ENCODE measurements around the gene SARNP.
"Not testable (repeated sequence)": the region's sequence is repeated elsewhere in the genome, so short reads cannot be mapped to it uniquely, and the experiment has no call there.

Gene SARNP, protein sequence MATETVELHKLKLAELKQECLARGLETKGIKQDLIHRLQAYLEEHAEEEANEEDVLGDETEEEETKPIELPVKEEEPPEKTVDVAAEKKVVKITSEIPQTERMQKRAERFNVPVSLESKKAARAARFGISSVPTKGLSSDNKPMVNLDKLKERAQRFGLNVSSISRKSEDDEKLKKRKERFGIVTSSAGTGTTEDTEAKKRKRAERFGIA

DNA sequence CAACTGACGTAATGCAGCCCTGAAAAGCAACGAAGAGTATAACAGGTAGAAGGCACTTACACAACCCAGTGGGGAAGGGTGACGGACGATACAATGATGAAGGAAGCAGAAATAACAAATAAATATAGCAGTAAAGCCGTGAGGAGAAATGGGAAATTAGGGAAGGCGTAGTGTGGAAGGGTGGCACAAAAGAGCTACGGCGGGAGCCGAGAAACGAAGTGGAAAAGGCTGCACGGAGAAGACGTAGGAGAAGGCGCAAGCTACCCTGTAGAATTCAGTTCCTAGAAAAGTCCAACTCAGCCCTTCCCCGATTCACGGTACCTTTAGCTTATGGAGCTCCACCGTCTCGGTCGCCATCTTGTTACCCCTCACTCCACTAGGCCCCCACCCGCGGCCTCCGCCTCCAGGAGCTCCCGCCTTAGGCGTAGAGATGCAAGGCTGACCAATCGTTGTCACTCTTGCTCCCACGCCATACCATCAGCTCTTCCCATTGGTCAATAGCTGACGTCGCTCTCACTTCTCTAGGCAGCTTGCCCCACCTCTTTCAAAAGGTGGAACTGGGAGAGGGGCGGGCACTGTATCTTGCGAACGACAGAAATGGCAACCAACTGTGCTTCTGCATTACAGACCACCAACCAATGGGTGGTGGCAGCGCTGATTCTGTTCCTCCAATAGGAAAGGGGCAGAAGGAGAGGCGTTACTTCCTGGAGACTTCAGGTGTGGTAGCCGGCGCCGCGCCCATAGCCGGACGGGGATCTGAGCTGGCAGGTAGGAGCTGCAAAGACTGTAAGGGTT lies at the start of gene SARNP, which contains the start of gene ORMDL2:
TSS of gene SARNP (minus strand) at position 380 of the 795 bp plus-strand sequence. CDS start at position 357, 23 bp downstream.
TSS of gene ORMDL2 (plus strand) at position 697 of the 795 bp plus-strand sequence. CDS start 959 bp downstream, outside the sequence.
- peak; percentile 100 for DNase-seq

DNA sequence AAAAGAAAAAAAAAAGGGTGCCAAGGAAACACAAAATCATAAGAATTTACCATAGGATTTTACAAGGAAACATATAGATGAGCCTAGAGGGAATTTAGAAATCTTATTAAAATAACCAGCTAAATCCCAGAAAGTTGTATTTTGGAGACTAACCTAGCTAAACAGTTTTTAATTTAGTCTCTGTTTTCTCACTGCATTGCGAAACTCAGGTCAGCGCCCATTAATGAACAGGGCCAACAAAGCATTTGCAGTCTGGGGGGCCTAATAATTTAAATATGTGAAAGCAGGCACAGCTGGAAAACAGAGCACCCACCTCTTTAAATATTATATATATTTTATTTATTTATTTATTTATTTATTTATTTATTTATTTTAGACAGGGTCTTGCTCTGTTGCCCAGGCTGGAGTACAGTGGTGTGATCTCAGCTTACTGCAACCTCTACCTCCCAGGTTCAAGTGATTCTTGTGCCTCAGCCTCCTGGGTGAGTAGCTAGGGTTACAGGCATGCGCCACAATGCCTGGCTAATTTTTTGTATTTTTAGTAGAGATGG lies 49.0 kb upstream of the SARNP start:
- not testable (repeated sequence) for DNase-seq

DNA sequence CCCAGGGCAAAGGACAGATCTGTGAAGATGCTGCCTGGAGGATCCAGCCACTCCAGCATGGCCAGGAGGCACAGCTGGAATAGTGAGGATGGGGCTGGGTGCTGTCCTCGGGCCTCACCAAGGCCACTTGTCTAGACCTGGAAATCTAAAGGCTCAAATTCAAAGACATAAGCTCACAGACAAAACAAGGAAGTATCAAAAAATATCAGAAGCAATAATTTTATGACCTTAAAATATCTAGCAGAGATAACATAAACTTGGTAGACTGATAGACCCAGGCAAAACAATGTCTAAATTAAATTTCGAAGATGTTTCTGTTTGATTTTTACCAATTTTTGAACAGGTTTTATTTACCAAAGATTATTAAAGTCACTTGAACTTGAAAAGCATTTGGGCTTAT lies 47.8 kb upstream of the SARNP start:
- no peak for DNase-seq

DNA sequence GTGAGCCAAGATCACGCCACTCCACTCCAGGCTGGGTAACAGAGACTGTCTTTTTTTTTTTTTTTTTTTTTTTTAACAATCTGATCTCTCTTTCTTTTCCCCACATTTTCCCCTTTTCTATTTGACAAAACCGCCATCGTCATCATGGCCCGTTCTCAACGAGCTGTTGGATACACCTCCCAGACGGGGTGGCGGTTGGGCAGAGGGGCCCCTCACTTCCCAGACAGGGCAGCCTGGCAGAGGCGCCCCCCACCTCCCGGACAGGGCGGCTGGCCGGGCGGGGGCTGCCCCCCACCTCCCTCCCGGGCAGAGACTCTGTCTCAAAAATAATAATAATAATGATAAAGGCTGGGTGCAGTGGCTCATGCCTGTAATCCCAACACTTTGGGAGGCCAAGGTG lies 45.4 kb upstream of the SARNP start:
- not testable (repeated sequence) for DNase-seq

DNA sequence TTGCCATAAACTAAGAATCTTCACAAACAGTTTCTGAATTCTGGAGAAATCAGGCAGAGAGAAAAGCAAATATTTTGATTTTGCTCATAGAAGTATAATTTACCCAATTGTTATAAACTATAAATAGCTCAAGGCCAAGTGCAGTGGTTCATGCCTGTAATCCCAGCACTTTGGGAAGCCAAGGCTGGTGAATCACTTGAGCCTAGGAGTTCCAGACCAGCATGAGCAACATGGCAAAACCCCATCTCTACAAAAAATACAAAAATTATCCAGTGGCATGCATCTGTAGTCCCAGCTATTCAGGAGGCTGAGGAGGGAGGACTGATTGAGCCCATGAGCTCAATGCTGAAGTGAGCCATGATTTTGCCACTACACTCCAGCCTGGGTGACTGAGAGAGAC lies 44.8 kb upstream of the SARNP start:
- DNase-seq, result no peak

DNA sequence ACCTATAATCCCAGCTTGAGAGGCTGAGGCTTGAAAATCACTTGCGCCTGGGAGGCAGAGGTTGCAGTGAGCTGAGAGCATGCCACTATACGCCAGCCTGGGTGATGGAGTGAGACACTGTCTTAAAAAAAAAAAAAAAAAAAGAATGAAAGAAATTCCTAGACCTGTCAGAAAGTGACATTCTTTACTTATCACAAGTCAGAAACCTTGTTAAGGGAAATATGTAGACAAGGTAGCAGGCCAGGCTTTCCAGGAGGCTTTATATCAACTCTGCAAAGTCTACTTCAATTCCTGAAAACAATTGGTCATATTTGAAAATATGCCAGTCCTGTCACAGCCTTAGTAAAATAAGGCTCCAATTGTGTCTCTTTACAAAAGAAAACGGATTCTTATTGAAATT lies 44.3 kb upstream of the SARNP start:
- DNase-seq, result no peak

DNA sequence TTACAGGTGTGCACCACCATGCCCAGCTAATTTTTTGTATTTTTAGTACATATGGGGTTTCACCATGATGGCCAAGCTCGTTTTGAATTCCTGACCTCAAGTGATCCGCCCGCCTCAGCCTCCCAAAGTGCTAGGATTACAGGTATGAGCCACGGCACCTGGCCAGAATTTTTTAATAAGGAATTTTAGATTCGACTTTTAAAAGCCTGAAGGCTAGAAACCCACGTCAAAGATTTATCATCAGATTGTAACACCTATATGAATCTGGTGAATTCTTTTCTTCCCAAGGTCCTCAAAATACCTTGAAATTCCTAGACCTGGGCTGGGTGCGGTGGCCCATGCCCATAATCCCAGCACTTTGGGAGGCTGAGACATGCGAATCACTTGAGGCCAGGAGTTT lies 43.9 kb upstream of the SARNP start:
- no peak for DNase-seq

DNA sequence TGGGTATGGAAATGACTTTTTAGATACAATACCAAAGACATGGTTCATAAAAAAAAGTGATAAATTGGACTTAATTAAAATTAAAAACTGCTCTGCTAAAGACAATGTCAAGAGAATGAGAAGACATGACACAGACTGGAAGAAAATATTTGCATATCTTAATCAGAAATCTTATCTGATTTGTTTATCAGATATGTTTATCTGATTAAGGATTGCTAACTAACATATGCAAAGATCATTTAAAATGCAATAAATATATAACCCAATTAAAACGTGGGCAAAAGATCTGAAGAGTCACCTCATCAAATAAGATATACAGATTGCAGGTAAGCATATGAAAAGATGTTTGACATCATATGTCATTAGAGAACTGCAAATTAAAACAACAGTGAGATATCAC lies 35.2 kb upstream of the SARNP start:
- no peak for DNase-seq

DNA sequence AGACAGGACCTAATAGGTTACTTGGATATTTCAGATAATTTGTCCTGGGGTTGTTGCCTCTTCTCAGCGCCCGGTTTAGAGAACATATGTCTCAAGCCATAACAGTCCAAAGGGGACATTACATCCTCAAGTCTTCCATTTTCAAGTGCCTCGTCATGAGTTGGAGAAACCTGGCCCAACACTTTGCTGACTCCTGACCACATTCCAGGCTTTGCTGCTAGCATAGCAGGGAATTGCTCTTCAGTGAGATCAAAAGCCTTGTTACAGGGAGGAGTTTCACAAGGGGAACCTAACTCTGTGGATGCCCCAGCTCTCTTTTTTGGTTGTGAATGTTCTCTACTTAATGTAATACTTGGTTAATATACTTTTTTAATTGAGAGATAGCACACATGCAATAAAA lies 33.4 kb upstream of the SARNP start:
- no peak for DNase-seq

DNA sequence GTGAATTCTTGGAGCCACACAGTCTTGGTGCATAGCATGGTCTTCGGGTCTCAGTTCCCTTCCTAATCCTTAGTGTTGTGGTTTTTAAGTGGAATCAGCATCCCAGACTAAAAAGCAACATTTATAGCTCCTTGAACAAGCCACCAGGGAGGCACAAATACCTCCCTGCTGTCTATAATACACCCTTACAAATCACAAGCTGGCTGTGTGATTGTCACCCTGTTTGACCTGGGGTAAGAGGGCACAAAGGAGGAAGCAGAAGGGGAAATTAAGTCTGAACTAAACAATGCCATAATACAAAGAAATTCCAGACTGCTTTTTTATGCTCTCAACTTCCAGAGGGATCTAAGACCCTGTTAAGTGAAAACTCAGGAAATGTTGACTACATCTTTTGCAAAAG lies 32.9 kb upstream of the SARNP start:
- no peak for DNase-seq

DNA sequence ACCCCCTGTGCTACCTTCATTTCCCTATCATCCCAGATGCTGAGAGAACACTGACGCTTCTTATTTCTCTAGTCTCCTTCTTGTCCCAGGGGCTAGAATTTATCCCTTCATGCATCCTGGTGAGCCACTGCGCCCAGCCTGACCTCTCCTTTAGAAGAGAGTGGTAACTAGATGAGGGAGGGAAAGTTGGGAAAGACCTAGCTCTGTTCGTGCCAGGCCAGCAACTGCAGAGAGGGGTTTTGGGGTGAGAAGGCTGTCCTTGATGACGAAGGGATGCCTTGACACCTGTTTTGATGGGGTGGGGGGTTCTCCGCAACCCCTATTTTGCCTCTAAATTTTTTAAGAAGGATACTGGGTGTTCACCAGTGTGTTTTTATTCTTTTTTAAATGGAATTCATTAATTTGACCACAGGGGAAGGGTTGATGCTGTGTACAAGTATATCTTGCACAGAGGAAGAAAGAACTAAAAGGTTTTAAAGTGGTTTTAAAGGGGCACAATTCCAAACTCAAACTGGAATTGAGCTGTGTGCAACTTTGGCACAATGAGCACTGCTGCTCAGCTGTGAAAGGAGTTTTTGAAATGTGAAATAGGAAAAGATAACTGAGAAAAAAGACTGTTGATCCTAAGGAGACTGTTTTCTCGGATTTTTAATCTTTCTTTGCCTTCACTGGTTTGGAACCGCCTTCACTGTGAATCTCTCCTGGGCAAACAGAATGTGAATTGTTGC lies 32.3 kb upstream of the SARNP start:
- DNase-seq, result no peak

DNA sequence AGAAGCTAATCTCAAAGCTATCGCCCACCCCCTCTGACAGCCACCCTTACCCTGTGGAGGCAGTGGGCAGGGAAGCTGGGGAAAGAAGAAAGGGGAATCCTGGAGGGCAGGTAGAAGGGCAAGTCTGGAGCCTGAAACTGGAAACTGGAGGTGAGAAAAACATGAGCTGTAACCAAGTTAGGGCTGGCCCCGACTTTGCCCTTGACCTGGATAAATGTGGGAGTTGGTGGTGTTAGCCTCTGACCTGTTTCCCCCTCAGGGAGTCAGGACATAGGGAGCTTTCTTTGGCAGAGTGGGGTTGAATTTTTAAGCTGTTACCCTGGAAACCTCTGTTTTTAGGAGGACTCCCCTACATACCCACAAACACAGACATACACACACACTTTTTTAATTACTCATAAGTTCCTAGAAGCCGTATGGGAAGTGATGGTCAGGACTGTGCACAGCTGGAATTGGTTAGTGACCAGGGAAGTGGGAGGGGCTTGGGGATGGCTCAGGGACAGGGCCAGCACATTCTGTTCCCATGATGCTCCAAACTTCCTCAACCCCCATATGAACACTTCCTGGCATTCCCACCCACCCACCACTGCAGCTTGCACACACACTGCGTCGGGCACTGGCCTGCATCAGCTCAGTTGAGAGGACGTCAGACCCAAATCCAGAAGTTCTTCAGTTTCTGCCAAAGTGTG lies 30.2 kb upstream of the SARNP start:
- DNase-seq, result peak; percentile 16

DNA sequence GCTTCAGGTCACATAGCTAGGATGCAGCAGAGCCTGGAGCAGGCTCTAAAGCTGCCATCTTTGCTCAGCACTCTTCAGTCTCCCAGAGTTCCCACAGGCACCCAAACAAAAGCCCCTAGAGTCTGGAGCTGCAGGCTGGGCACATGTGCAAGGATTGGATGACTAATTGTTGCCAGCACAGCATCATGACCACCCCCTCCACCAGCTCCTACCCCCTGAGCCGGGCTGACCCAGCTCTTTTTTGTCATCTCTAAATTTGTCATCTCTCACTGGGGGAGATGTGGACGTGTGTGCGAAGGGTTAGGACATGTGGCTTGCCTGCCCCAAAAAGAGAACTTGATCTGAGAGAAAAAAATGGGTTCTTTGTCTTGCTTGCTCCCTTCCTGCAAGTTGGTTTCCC lies 29.5 kb upstream of the SARNP start:
- DNase-seq, result no peak

DNA sequence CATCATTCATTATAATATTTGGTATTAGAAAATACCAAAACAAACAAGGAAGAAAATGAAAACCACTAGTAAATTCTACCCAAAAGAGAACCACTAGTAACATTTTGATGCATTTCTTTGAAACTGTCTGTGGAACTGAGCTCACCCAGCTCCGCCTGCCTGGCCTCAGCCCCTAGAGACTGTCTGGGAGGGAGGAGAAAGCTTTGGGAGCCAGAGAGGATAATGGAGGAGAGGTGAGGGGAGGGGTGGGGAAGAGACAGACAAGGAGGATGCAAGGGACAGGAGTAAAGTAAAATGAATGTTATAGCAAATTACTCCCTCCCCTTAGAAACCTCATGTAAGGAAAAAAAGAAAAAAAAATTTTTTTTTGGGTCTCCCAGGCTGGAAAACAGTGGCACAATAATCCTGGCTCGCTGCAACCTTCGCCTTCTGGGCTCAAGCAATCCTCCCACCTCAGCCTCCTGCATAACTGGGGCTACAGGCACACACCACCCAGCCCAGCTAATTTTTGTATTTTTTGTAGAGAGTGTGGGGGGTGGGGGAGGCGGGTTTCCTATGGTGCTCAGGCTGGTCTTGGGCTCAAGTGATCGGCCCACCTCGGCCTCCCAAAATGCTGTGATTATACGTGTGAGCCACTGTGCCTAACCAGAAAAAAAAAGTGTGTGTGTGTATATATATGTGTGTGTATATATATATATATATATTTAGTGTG lies 28.4 kb upstream of the SARNP start:
- no peak for DNase-seq

DNA sequence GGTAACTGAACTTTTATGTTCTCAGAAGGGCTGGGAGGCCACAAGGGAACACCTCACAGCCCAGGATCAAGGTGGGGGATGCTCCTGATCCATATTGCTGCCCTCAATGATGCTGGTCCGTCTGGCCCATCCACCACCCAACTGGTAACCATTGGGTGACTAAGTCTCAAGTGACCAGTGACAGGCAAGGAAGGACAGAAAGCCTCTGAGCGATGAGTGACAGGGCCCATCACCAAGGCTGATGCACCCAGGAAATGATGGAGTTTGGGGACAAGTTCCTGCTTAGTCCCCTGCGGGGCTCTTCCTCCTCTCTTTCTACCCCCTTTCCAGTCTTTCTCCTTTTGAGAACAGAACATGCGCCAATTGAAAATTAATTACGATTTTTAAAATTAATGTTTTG lies 27.8 kb upstream of the SARNP start:
- no peak for DNase-seq

DNA sequence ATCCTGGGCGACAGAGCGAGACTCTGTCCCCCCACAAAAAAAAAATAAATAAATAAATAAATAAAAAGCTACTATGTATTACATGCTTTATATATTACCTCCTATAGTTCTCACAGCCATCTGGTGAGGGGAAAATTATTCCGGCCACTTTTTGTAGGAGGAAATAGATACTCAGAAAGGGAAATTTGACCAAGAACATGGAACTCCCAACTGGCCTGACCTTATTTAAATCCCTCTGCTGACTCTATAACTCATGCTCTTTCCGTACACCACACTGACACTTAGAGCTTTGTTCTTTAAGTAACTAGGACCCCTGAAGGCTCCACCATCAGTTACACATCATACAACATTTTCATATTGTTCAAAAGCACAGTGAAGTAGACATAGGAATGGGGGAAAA lies 27.4 kb upstream of the SARNP start:
- no peak for DNase-seq

DNA sequence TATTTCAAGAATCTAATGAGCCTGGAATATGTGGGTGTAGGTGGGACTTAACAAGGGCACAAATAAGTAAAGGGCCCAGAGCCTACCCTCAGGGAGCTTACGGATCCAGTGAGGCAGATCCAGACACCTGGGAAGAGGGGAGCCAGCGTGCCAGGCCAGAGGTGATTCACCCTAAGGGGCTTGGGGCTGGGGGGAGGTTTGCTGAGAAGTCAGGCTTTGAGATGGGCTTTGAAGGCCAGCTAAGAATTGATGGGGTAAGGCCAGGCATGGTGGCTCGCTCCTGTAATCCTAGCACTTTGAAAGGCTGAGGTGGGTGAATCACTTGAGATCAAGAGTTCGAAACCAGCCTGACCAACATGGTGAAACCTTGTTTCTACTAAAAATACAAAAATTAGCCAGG lies 25.9 kb upstream of the SARNP start:
- no peak for DNase-seq

DNA sequence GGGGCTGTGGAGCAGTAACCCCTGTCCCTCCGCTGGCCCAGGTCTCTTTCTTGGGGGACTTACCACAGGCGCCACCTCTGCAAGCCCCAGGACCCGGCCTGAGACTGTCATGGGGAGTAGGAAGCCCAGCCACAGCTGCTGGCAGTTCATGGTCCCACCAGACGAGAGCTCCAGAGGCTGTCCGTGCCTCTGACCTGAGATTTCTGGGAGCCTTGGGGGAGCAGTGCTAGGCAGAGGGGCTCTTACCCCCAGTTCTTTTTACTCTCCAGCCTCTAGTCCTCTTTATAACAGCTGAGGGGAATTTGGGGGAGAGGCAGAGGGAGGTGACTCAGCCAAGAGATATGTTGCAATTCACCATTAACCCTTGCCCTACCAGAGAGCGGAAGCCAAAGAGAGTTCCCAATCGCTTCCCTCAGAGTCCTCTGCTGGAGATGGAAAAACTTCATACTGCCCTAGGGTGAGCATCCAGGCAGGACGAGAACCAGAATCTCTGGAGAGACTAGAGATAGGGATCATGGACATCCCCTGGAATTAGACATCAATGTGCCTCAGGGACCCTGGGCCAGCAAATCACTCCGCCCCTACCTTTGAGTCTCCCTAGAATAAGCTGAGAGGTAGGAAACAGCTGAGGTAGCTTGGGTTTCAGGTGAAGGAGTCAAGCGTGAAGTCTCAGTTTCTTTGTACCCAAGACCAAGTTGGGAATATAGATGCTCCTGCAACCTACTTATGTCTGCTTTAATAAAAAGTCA lies 25.3 kb upstream of the SARNP start, which contains the start of gene MMP19:
TSS of gene MMP19 (minus strand) at position 256 of the 749 bp plus-strand sequence. CDS start at position 150, 106 bp downstream.
- no peak for DNase-seq

DNA sequence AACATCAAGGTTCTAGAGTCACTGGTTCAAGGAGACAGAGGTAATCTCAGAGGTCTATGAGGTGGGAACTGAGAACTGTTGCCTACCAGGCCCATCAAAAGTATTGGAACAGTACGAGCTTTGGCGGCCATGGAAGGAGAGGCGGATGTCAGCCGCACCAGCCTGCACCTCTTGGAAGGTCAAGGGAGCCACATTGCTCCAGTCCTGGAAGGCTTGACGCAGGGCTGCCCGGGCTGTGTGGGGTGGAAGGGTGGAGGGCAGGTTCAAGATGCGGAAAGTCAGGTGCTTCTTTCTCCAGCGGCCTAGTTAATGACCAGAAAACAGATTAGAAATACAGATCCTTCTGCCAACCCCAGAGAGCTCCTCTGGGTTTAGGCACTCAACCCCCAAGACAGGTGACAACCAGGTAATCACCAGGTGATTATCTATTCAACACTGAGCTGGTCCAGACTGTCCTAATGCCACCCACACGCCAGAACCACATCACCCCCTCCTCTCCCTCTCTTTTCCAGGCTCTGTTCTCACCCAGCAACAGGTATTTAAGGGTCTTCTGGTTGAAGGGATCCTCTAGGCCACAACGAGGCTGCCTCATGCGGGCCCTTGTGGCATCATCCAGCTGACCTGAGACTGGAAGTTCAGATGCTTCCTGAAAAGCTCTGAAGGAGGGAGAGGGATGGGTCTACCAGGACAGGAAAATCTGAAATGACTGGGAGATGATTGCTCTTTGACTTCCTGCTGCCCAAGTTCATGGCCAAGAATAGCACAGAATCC lies 23.2 kb upstream of the SARNP start:
- DNase-seq, result no peak

DNA sequence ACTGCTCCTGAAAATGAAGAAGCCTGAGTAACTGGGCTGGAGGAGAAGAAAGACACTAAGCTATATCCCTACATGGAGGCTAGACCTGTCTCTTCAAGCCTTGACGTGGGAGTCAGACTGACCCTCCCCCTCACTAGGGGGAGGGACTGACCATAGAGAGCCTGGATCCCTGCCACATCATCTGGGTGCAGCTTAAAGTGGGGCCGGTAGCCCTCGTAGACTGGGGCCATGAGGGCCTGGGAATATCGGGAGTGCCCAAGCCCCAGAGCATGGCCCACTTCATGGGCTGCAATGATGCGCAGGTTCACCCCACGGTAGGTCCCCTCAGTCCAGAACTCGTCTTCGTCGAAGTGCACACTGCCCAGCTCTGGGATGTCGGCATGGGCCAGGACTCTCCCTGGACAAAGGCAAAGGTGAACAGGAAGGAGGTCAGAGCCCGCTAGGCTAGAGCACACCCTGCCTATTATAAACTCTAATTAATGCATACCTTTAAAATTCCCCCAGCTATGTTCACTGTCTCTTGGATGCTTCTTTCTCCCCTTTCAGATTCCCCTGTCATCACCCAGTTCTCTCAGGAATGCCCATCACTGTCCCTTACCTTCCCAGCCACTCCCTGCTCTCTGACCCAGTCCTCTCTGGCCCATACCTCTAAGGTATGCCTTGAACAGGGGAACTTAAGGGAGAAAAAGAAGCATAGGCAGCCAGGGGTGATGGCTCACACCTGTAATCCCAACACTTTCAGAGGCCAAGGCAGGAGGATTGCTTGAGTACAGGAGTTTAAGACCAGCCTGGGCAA lies 22.0 kb upstream of the SARNP start:
- DNase-seq, result no peak
